SK-N-SH (cell line): Measurements from ENCODE around the gene PPM1B. TPM values are rescaled to one million over a fixed set of nuclear protein-coding genes. Genes with fewer than 3 reads are reported as not detected.

Experiments used
- CTCF ChIA-PET: fragments of 300-600, 350-600 bp; formaldehyde crosslinking; extraction: SDS; loops from one replicate; lab custom pipeline; 2021; lab: Yijun Ruan, JAX
- POLR2A ChIA-PET: fragments of 350-600 bp; sonication (Branson Sonifier 250); formaldehyde crosslinking; extraction: SDS; loops from one replicate; lab custom pipeline; 2020; ENCODE audit warnings: antibody characterized with exemption, inconsistent platforms; lab: Yijun Ruan, JAX
- DNase-seq: peaks from one replicate; pipeline ENCODE4 v3.0.0; 2012
- H2AFZ ChIP-seq: fragments of 200-600 bp; sonication (generic); 2 replicates; pipeline ENCODE4 v1.8.1; 2016; ENCODE audit warnings: antibody characterized with exemption, mild to moderate bottlenecking, low read depth
- H3F3A ChIP-seq: fragments of 200-600 bp; sonication (generic); replicated peaks from 2 replicates; pipeline ENCODE3; 2016; ENCODE audit warnings: antibody characterized with exemption, mild to moderate bottlenecking; ENCODE audit not compliant: insufficient read depth
- H3K27ac ChIP-seq, 2 experiments: fragments of 200-500 bp in 1 of 2; fragments of 200-600 bp in 1 of 2; sonication (Bioruptor generic) in 1 of 2; sonication (generic), shearing (Covaris generic) in 1 of 2; 2 replicates each; pipeline versions ENCODE4 v1.5.1 to v1.6.1; 2014 to 2016; ENCODE audit warnings: low read depth in 2 of 2, inconsistent platforms in 1 of 2, low read length in 1 of 2, mild to moderate bottlenecking in 1 of 2, mixed read lengths in 1 of 2
- H3K27me3 ChIP-seq: fragments of 200-600 bp; sonication (generic), shearing (Covaris generic); 2 replicates; pipeline ENCODE4 v1.6.1; 2016; ENCODE audit warnings: mixed run types; ENCODE audit not compliant: insufficient read depth
- H3K36me3 ChIP-seq, 2 experiments: fragments of 200-500 bp in 1 of 2; fragments of 200-600 bp in 1 of 2; sonication (Bioruptor generic) in 1 of 2; sonication (generic) in 1 of 2; replicated peaks in 1 of 2; 2 replicates each; pipeline versions ENCODE3 to v1.5.1; 2014 to 2016; ENCODE audit warnings: low read length in 1 of 2, mild to moderate bottlenecking in 1 of 2; ENCODE audit not compliant: insufficient read depth in 2 of 2, control insufficient read depth in 1 of 2
- H3K4me1 ChIP-seq, 2 experiments: fragments of 200-500 bp in 1 of 2; fragments of 200-600 bp in 1 of 2; sonication (Bioruptor generic) in 1 of 2; sonication (generic), shearing (Covaris generic) in 1 of 2; 2 replicates each; pipeline versions ENCODE4 v1.5.1 to v1.6.1; 2014 to 2016; ENCODE audit warnings: low read depth in 1 of 2, low read length in 1 of 2, mixed run types in 1 of 2; ENCODE audit not compliant: insufficient read depth in 2 of 2, control insufficient read depth in 1 of 2
- H3K4me2 ChIP-seq: fragments of 200-600 bp; sonication (generic), shearing (Covaris generic); 2 replicates; pipeline ENCODE4 v1.6.1; 2017; ENCODE audit warnings: mixed run types
- H3K4me3 ChIP-seq, 2 experiments: fragments of 200-500 bp in 1 of 2; fragments of 200-600 bp in 1 of 2; sonication (Bioruptor generic) in 1 of 2; sonication (generic), shearing (Covaris generic) in 1 of 2; 2 replicates each; pipeline versions ENCODE4 v1.5.1 to v1.8.1; 2014 to 2016; ENCODE audit warnings: low read depth in 2 of 2, inconsistent platforms in 1 of 2, low read length in 1 of 2, mild to moderate bottlenecking in 1 of 2, mixed read lengths in 1 of 2, moderate library complexity in 1 of 2
- H3K79me2 ChIP-seq: fragments of 200-600 bp; sonication (generic); 2 replicates; pipeline ENCODE4 v1.8.1; 2017; ENCODE audit warnings: mild to moderate bottlenecking; ENCODE audit not compliant: insufficient read depth
- H3K9ac ChIP-seq: fragments of 200-600 bp; sonication (generic); 2 replicates; pipeline ENCODE4 v1.6.1; 2017; ENCODE audit warnings: mixed run types
- H3K9me2 ChIP-seq: fragments of 200-600 bp; sonication (generic); 2 replicates; pipeline ENCODE4 v1.6.1; 2017; ENCODE audit warnings: mixed run types
- H3K9me3 ChIP-seq: fragments of 200-600 bp; sonication (generic); 2 replicates; pipeline ENCODE4 v1.6.1; 2017; ENCODE audit warnings: mixed run types, mild to moderate bottlenecking, moderate library complexity
- H4K20me1 ChIP-seq: fragments of 200-600 bp; sonication (generic); 2 replicates; pipeline ENCODE4 v1.6.1; 2017; ENCODE audit warnings: mild to moderate bottlenecking, mixed run types; ENCODE audit not compliant: insufficient read depth
- CHD2 ChIP-seq: fragments of 150-350 bp; IDR thresholded peaks from 2 replicates; pipeline ENCODE4 v1.6.1; 2018; ENCODE audit warnings: low read length; ENCODE audit not compliant: partially characterized antibody
- EP300 ChIP-seq, 2 experiments: IDR thresholded peaks; 2 replicates each; pipeline versions ENCODE4 v1.4.0 to v1.6.1; 2012; ENCODE audit warnings: borderline replicate concordance in 1 of 2, low read depth in 1 of 2, low read length in 1 of 2
- EZH2phosphoT487 ChIP-seq: fragments of 200-600 bp; sonication (generic); IDR thresholded peaks from 2 replicates; pipeline ENCODE4 v1.6.1; 2017; ENCODE audit warnings: low read depth, mixed run types, mild to moderate bottlenecking, antibody characterized with exemption, moderate library complexity, borderline replicate concordance
- GABPA ChIP-seq: IDR thresholded peaks from 2 replicates; pipeline ENCODE4 v1.4.0; 2012; ENCODE audit warnings: low read depth, mild to moderate bottlenecking
- JUND ChIP-seq: IDR thresholded peaks from 2 replicates; pipeline ENCODE4 v1.4.0; 2012
- MAX ChIP-seq: IDR thresholded peaks from 2 replicates; pipeline ENCODE4 v1.4.0; 2012; ENCODE audit warnings: low read depth
- MEF2A ChIP-seq: IDR thresholded peaks from 2 replicates; pipeline ENCODE4 v1.4.0; 2012; ENCODE audit warnings: low read depth, borderline replicate concordance
- NRF1 ChIP-seq: IDR thresholded peaks from 2 replicates; pipeline ENCODE4 v1.6.1; 2012; ENCODE audit warnings: low read depth, mild to moderate bottlenecking, low read length
- POLR2AphosphoS5 ChIP-seq: IDR thresholded peaks from 2 replicates; pipeline ENCODE4 v1.6.1; 2012; ENCODE audit warnings: low read depth, low read length
- RAD21 ChIP-seq: IDR thresholded peaks from 2 replicates; pipeline ENCODE4 v1.6.1; 2012; ENCODE audit warnings: mild to moderate bottlenecking, low read length
- REST ChIP-seq: IDR thresholded peaks from 2 replicates; pipeline ENCODE4 v1.6.1; 2012; ENCODE audit warnings: mild to moderate bottlenecking, low read depth, low read length, moderate library complexity
- SIN3A ChIP-seq: IDR thresholded peaks from 2 replicates; pipeline ENCODE4 v1.6.1; 2012; ENCODE audit warnings: low read depth, mild to moderate bottlenecking, low read length, moderate library complexity, borderline replicate concordance
- SMC3 ChIP-seq: IDR thresholded peaks from 2 replicates; pipeline ENCODE4 v1.6.1; 2012; ENCODE audit warnings: low read depth, low read length, improper control_type of control experiment
- TCF12 ChIP-seq: IDR thresholded peaks from 2 replicates; pipeline ENCODE4 v1.4.0; 2012
- USF2 ChIP-seq: fragments of 150-350 bp; IDR thresholded peaks from 2 replicates; pipeline ENCODE4 v1.6.1; 2017; ENCODE audit warnings: antibody characterized with exemption, low read length, low read depth, borderline replicate concordance
- WGBS: methylation state at CpG from one replicate; pipeline ENCODE4 v1.1.6; 2017; ENCODE audit warnings: low lambda C conversion rate; 5-methylcytosine and 5-hydroxymethylcytosine counted together
- polyA plus RNA-seq, 3 experiments: library from polyadenylated mRNA; depleted of rRNA; stranded (reverse); fragments of >200 nt; gene quantifications; 2 replicates each; pipeline ENCODE4 v1.2.3, GENCODE V29; 2012
- TF ChIP-seq, protein P1 (sequence below): fragments of 200-600 bp; sonication (generic); IDR thresholded peaks from 2 replicates; pipeline ENCODE4 v1.6.1; 2017; ENCODE audit warnings: antibody characterized with exemption, mild to moderate bottlenecking, moderate library complexity
- TF ChIP-seq, protein P2 (sequence below): fragments of 150-350 bp; IDR thresholded peaks from 2 replicates; pipeline ENCODE4 v1.6.1; 2016; ENCODE audit warnings: mild to moderate bottlenecking, low read depth, low read length

The PPM1B gene
- polyA plus RNA-seq, 1 of the 3 experiments (the other 2 are of a cell fraction), result 16.2 TPM

- no peaks in the 10 kb centered on the region for H3K9me2 ChIP-seq
- H3K9me3 ChIP-seq, result no peaks in the 10 kb centered on the region
- TF ChIP-seq TCF12 (no peak), JUND (no peak), REST (no peak), EZH2phosphoT487 (no peak), GABPA (no peak), CHD2 (no peak), NRF1 (no peak), MEF2A (no peak), RAD21 (no peak), SMC3 (no peak), USF2 (no peak), POLR2AphosphoS5 (no peak), SIN3A (no peak), MAX (no peak), EP300 (IDR thresholded peaks at IDR 0.05; ENCODE audit: borderline replicate concordance in 1 of 2, low read depth in 1 of 2, low read length in 1 of 2) (no peak)
- TF ChIP-seq, protein P1, sequence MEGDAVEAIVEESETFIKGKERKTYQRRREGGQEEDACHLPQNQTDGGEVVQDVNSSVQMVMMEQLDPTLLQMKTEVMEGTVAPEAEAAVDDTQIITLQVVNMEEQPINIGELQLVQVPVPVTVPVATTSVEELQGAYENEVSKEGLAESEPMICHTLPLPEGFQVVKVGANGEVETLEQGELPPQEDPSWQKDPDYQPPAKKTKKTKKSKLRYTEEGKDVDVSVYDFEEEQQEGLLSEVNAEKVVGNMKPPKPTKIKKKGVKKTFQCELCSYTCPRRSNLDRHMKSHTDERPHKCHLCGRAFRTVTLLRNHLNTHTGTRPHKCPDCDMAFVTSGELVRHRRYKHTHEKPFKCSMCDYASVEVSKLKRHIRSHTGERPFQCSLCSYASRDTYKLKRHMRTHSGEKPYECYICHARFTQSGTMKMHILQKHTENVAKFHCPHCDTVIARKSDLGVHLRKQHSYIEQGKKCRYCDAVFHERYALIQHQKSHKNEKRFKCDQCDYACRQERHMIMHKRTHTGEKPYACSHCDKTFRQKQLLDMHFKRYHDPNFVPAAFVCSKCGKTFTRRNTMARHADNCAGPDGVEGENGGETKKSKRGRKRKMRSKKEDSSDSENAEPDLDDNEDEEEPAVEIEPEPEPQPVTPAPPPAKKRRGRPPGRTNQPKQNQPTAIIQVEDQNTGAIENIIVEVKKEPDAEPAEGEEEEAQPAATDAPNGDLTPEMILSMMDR, result no peak
- TF ChIP-seq, protein P2, sequence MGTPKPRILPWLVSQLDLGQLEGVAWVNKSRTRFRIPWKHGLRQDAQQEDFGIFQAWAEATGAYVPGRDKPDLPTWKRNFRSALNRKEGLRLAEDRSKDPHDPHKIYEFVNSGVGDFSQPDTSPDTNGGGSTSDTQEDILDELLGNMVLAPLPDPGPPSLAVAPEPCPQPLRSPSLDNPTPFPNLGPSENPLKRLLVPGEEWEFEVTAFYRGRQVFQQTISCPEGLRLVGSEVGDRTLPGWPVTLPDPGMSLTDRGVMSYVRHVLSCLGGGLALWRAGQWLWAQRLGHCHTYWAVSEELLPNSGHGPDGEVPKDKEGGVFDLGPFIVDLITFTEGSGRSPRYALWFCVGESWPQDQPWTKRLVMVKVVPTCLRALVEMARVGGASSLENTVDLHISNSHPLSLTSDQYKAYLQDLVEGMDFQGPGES, result no peak
- H3F3A ChIP-seq, result peaks cover 8% of the 10 kb centered on the region
- H3K79me2 ChIP-seq, result no peaks in the 10 kb centered on the region
- no peaks in the 10 kb centered on the region for H3K27me3 ChIP-seq
- H3K9ac ChIP-seq, result no peak overlapping the region
- WGBS, result 62% methylated on average over 1 of the region's 1 CpG
- ChIA-PET CTCF (interaction anchor here (1.0 kb wide), 1 partner anchor 11 kb away, joined by 3 read pairs; no protein-coding TSS in a partner anchor), POLR2A (no interaction called here)
- H3K4me2 ChIP-seq, result no peak overlapping the region
- no peak for DNase-seq
- H3K36me3 ChIP-seq, result no peaks in the 10 kb centered on the region
- peaks cover 0 to 16% of the 10 kb centered on the region in 2 experiments; a peak in 1 of 4 replicates for H3K4me1 ChIP-seq
- no peak overlapping the region for H3K4me3 ChIP-seq
- no peaks in the 10 kb centered on the region for H4K20me1 ChIP-seq
- no peak overlapping the region for H2AFZ ChIP-seq
- H3K27ac ChIP-seq, result no peak overlapping the region
Observed at GRCh38 chr2:44139741-44140140, 28.9 kb upstream of the PPM1B start.
